HCT116 (cell line): ENCODE measurements around the gene SRD5A3.

Experiments
- CTCF ChIP-seq, 3 experiments: fragments of 200-600 bp in 1 of 3; sonication (generic) in 1 of 3; IDR thresholded peaks in 2 of 3; conservative IDR thresholded peaks in 1 of 3; 2 replicates each; pipeline ENCODE4 v1.5.1; 2012 to 2017; ENCODE audit warnings: low read depth in 2 of 3, low read length in 2 of 3, antibody characterized with exemption in 1 of 3, borderline replicate concordance in 1 of 3, control low read depth in 1 of 3, mild to moderate bottlenecking in 1 of 3, mixed read lengths in 1 of 3, mixed run types in 1 of 3, moderate library complexity in 1 of 3; ENCODE audit not compliant: insufficient read depth in 1 of 3
- POLR2AphosphoS5 ChIP-seq: IDR thresholded peaks from 2 replicates; pipeline ENCODE4 v1.6.1; 2011; ENCODE audit warnings: mild to moderate bottlenecking, low read depth, low read length, moderate library complexity
- SIN3A ChIP-seq: IDR thresholded peaks from 2 replicates; pipeline ENCODE4 v1.6.1; 2012; ENCODE audit warnings: low read depth
- TF ChIP-seq, protein P1 (sequence below): IDR thresholded peaks from 2 replicates; pipeline ENCODE4 v1.6.1; 2011; ENCODE audit warnings: mild to moderate bottlenecking, low read length, moderate library complexity; ENCODE audit not compliant: insufficient replicate concordance; ENCODE audit errors: extremely low read depth

- TF ChIP-seq POLR2AphosphoS5 (no peak), CTCF (IDR thresholded peaks at IDR 0.05 in 2 of 3, conservative IDR thresholded peaks at IDR 0.05 in 1 of 3; ENCODE audit: borderline replicate concordance in 1 of 3, insufficient read depth in 1 of 3, low read depth in 2 of 3, low read length in 2 of 3) (no peak), SIN3A (no peak)
- TF ChIP-seq, protein P1, sequence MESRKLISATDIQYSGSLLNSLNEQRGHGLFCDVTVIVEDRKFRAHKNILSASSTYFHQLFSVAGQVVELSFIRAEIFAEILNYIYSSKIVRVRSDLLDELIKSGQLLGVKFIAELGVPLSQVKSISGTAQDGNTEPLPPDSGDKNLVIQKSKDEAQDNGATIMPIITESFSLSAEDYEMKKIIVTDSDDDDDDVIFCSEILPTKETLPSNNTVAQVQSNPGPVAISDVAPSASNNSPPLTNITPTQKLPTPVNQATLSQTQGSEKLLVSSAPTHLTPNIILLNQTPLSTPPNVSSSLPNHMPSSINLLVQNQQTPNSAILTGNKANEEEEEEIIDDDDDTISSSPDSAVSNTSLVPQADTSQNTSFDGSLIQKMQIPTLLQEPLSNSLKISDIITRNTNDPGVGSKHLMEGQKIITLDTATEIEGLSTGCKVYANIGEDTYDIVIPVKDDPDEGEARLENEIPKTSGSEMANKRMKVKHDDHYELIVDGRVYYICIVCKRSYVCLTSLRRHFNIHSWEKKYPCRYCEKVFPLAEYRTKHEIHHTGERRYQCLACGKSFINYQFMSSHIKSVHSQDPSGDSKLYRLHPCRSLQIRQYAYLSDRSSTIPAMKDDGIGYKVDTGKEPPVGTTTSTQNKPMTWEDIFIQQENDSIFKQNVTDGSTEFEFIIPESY, result no peak
Measured at GRCh38 chr4:55386073-55386472, 40.0 kb downstream of the SRD5A3 start.
